ENCODE data around the gene UBE2E2. TPM values are rescaled to one million over a fixed set of nuclear protein-coding genes. Genes with fewer than 3 reads are reported as not detected.

Gene UBE2E2
- polyA plus RNA-seq, 1 donor from 2014 or later = 19.8 TPM

DNA sequence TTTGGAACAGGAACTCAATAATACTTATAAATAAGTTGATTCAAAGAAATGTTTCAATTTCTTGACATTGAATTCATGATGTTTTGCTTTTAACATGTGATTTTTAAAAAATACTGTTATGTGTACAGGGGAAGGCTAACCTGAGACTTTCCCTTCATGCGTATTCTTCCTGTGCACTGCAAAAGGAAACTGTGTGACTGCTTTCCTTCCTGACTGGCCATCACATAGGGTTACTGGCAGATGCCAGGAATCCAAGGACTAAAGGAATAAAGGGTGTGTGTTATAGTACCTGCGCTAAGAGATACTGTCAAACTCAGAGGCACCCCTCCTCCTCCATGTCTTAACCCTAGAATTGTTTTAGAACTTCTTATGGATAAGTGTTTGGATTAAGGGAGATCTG, 236.0 kb downstream of the UBE2E2 start:
- Histone ChIP-seq H3K79me2 (replicated peaks; ENCODE audit: insufficient read depth, low read length) (no peaks in the 10 kb centered on the region), H3K27me3 (ENCODE audit: insufficient read depth, low read depth, low read length) (no peaks in the 10 kb centered on the region), H3K9ac (ENCODE audit: low read length) (no peak overlapping the region), H3K4me3 (ENCODE audit: low read length) (no peak overlapping the region), H3K9me2 (ENCODE audit: insufficient read depth, low read length) (no peaks in the 10 kb centered on the region), H4K20me1 (ENCODE audit: insufficient read depth) (no peaks in the 10 kb centered on the region), H2AFZ (ENCODE audit: low read depth, low read length) (no peak overlapping the region), H3K4me2 (ENCODE audit: low read length) (no peak overlapping the region), H3F3A (ENCODE audit: insufficient read depth, low read length, poor library complexity, severe bottlenecking) (no peaks in the 10 kb centered on the region), H3K9me3 (ENCODE audit: low read length) (no peaks in the 10 kb centered on the region), H3K36me3 (ENCODE audit: insufficient read depth, low read length) (no peaks in the 10 kb centered on the region), H3K27ac (ENCODE audit: low read length) (no peak overlapping the region)
- TF ChIP-seq TAF1 (IDR thresholded peaks at IDR 0.05; ENCODE audit: low read depth) (no peak), MXI1 (conservative IDR thresholded peaks at IDR 0.05; ENCODE audit: poor library complexity, severe bottlenecking) (no peak), RAD21 (conservative IDR thresholded peaks at IDR 0.05) (no peak), POLR2AphosphoS5 (IDR thresholded peaks at IDR 0.05) (no peak), EP300 (conservative IDR thresholded peaks at IDR 0.05; ENCODE audit: poor library complexity, severe bottlenecking) (no peak), CTCF (IDR thresholded peaks at IDR 0.05; ENCODE audit: poor library complexity, severe bottlenecking) (no peak), EZH2 (IDR thresholded peaks at IDR 0.05; ENCODE audit: borderline replicate concordance, insufficient read depth, low read length, poor library complexity, severe bottlenecking) (no peak), SMC3 (conservative IDR thresholded peaks at IDR 0.05; ENCODE audit: poor library complexity) (no peak)
- TF ChIP-seq, protein P1, sequence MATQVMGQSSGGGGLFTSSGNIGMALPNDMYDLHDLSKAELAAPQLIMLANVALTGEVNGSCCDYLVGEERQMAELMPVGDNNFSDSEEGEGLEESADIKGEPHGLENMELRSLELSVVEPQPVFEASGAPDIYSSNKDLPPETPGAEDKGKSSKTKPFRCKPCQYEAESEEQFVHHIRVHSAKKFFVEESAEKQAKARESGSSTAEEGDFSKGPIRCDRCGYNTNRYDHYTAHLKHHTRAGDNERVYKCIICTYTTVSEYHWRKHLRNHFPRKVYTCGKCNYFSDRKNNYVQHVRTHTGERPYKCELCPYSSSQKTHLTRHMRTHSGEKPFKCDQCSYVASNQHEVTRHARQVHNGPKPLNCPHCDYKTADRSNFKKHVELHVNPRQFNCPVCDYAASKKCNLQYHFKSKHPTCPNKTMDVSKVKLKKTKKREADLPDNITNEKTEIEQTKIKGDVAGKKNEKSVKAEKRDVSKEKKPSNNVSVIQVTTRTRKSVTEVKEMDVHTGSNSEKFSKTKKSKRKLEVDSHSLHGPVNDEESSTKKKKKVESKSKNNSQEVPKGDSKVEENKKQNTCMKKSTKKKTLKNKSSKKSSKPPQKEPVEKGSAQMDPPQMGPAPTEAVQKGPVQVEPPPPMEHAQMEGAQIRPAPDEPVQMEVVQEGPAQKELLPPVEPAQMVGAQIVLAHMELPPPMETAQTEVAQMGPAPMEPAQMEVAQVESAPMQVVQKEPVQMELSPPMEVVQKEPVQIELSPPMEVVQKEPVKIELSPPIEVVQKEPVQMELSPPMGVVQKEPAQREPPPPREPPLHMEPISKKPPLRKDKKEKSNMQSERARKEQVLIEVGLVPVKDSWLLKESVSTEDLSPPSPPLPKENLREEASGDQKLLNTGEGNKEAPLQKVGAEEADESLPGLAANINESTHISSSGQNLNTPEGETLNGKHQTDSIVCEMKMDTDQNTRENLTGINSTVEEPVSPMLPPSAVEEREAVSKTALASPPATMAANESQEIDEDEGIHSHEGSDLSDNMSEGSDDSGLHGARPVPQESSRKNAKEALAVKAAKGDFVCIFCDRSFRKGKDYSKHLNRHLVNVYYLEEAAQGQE (IDR thresholded peaks at IDR 0.05; ENCODE audit: borderline replicate concordance) = no peak

GRCh38 chr3:23440416-23441294, 237.5 kb downstream of the UBE2E2 start:
- no peak overlapping the region for H2AFZ ChIP-seq (ENCODE audit: low read depth, low read length)
- TF ChIP-seq EZH2 (IDR thresholded peaks at IDR 0.05; ENCODE audit: borderline replicate concordance, insufficient read depth, low read length, poor library complexity, severe bottlenecking) (no peak), CTCF (IDR thresholded peaks at IDR 0.05; ENCODE audit: poor library complexity, severe bottlenecking) (no peak), EP300 (conservative IDR thresholded peaks at IDR 0.05; ENCODE audit: poor library complexity, severe bottlenecking) (no peak)
- no peaks in the 10 kb centered on the region for H3K36me3 ChIP-seq (ENCODE audit: insufficient read depth, low read length)
- H3K27me3 ChIP-seq (ENCODE audit: insufficient read depth, low read depth, low read length) = no peaks in the 10 kb centered on the region
- H3K4me3 ChIP-seq (ENCODE audit: low read length) = no peak overlapping the region
- H3K4me2 ChIP-seq (ENCODE audit: low read length) = no peak overlapping the region
- H3K9me2 ChIP-seq (ENCODE audit: insufficient read depth, low read length) = no peaks in the 10 kb centered on the region
- no peaks in the 10 kb centered on the region for H4K20me1 ChIP-seq (ENCODE audit: insufficient read depth)
- H3K79me2 ChIP-seq (replicated peaks; ENCODE audit: insufficient read depth, low read length) = no peaks in the 10 kb centered on the region
- no peaks in the 10 kb centered on the region for H3K9me3 ChIP-seq (ENCODE audit: low read length)
- H3K27ac ChIP-seq (ENCODE audit: low read length) = no peak overlapping the region
- no peaks in the 10 kb centered on the region for H3F3A ChIP-seq (ENCODE audit: insufficient read depth, low read length, poor library complexity, severe bottlenecking)
- no peak overlapping the region for H3K9ac ChIP-seq (ENCODE audit: low read length)
